CD4-positive, alpha-beta T cell treated with Interleukin-15 for 4 hours (primary cell): ENCODE measurements around the gene MED13L.

ENCODE experiments used
- DNase-seq: peaks from one replicate; pipeline ENCODE4 v3.0.0-alpha.2; 2020; ENCODE audit warnings: low spot score

MED13L gene

GRCh38 chr12:116276652-116277466 lies 634 bp downstream of the MED13L start:
- peak; percentile 63 for DNase-seq

GRCh38 chr12:116274551-116275375 lies 2.7 kb downstream of the MED13L start:
- no peak for DNase-seq

GRCh38 chr12:116273813-116274550 lies 3.5 kb downstream of the MED13L start:
- DNase-seq, result no peak

GRCh38 chr12:116267948-116268347 lies 9.5 kb downstream of the MED13L start:
- no peak for DNase-seq

GRCh38 chr12:116266631-116267349 lies 10.7 kb downstream of the MED13L start:
- DNase-seq, result no peak

- no peak for DNase-seq
Observed at GRCh38 chr12:116266168-116266601, 11.3 kb downstream of the MED13L start.

GRCh38 chr12:116265351-116266147 lies 11.9 kb downstream of the MED13L start:
- no peak for DNase-seq

- DNase-seq, result no peak
Observed at GRCh38 chr12:116264525-116265070, 12.9 kb downstream of the MED13L start.

- no peak for DNase-seq
Observed at GRCh38 chr12:116263844-116264243, 13.6 kb downstream of the MED13L start.

- no peak for DNase-seq
Observed at GRCh38 chr12:116263431-116263830, 14.1 kb downstream of the MED13L start.

- DNase-seq, result no peak
Observed at GRCh38 chr12:116262741-116263140, 14.8 kb downstream of the MED13L start.

- no peak for DNase-seq
Observed at GRCh38 chr12:116261525-116262100, 15.9 kb downstream of the MED13L start.

GRCh38 chr12:116259800-116260577 lies 17.5 kb downstream of the MED13L start:
- DNase-seq, result no peak

- DNase-seq, result no peak
Observed at GRCh38 chr12:116257826-116258225, 19.7 kb downstream of the MED13L start.

GRCh38 chr12:116257215-116257614 lies 20.3 kb downstream of the MED13L start:
- no peak for DNase-seq

- DNase-seq, result no peak
Observed at GRCh38 chr12:116249938-116250337, 27.6 kb downstream of the MED13L start.

- no peak for DNase-seq
Observed at GRCh38 chr12:116248930-116249329, 28.6 kb downstream of the MED13L start.

GRCh38 chr12:116248433-116248832 lies 29.1 kb downstream of the MED13L start:
- no peak for DNase-seq

- no peak for DNase-seq
Observed at GRCh38 chr12:116247377-116247776, 30.1 kb downstream of the MED13L start.
